ENCODE results near the gene GJA5.

GJA5 gene

DNA sequence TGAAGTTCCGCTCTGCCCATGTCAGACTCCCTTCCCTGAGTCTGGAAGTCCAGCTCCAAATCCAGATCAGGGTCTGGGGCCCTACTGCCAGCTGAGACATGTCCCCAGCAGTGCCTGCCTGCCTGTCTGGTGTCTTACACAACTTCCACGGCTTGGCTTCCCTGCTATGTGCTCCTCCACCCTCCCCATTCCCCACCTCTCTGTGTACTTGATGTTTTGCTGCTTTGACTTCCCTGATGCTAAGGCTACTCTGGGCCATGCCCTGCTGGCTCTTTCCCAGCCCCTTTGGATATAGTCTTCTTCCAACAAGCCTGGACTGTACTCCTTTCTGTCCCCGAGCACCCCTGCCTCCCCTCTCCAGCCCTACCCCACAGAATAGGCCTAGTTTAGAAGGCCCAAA is 7.3 kb downstream of the GJA5 start:
- DNase-seq (ENCODE audit: low read depth), result no peak

DNA sequence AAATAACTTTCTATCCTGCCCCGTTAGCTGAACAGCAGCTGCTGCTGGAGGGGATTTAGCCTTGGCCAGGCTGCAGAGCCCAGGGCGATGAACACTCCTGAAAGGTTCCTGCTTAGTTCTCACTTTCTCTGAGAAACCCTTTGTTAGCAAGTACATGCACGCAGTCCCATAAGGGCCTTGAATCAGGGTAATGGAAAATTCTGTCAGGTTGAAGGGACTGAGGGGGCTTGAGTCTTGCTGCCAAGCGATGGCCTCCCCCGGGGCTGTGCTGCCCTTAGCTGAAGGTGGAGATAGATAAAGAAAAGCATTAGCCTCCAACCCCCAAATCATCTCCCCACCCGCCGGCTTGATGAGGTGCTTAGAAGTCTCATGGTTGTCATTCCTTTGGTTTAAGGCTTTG is 7.9 kb downstream of the GJA5 start:
- TF ChIP-seq, protein P1, sequence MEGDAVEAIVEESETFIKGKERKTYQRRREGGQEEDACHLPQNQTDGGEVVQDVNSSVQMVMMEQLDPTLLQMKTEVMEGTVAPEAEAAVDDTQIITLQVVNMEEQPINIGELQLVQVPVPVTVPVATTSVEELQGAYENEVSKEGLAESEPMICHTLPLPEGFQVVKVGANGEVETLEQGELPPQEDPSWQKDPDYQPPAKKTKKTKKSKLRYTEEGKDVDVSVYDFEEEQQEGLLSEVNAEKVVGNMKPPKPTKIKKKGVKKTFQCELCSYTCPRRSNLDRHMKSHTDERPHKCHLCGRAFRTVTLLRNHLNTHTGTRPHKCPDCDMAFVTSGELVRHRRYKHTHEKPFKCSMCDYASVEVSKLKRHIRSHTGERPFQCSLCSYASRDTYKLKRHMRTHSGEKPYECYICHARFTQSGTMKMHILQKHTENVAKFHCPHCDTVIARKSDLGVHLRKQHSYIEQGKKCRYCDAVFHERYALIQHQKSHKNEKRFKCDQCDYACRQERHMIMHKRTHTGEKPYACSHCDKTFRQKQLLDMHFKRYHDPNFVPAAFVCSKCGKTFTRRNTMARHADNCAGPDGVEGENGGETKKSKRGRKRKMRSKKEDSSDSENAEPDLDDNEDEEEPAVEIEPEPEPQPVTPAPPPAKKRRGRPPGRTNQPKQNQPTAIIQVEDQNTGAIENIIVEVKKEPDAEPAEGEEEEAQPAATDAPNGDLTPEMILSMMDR (conservative IDR thresholded peaks at IDR 0.05; ENCODE audit: low read length), result no peak
- H3K4me3 ChIP-seq (ENCODE audit: low read length), result no peak overlapping the region
- no peak for DNase-seq (ENCODE audit: low read depth)

More for the DNA sequence above, 7.3 kb downstream of the GJA5 start:
- TF ChIP-seq, protein P1 (conservative IDR thresholded peaks at IDR 0.05; ENCODE audit: low read length), result no peak
- H3K4me3 ChIP-seq (ENCODE audit: low read length), result no peak overlapping the region

DNA sequence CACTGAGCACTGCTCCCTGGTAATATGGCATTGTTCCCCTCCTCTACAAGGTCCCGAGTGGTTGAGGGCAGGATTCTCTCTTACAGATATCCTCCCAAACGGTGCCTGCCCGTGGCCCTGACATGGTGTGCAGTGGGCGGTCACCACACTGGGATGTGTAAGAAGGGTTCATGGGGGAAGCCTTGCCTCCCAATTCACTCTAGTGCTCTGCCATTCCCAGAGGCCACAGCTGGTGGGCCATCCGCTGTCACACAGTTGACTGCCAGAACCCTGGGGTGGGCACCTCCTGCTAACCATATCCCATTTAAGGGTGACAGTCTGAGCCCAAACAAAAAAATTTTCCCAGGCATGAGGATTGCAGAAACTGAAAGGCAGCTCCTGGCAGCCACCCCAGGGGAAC is 9.1 kb downstream of the GJA5 start:
- no peak for DNase-seq (ENCODE audit: low read depth)
- no peak overlapping the region for H3K4me3 ChIP-seq (ENCODE audit: low read length)
- TF ChIP-seq, protein P1 (conservative IDR thresholded peaks at IDR 0.05; ENCODE audit: low read length), result no peak

DNA sequence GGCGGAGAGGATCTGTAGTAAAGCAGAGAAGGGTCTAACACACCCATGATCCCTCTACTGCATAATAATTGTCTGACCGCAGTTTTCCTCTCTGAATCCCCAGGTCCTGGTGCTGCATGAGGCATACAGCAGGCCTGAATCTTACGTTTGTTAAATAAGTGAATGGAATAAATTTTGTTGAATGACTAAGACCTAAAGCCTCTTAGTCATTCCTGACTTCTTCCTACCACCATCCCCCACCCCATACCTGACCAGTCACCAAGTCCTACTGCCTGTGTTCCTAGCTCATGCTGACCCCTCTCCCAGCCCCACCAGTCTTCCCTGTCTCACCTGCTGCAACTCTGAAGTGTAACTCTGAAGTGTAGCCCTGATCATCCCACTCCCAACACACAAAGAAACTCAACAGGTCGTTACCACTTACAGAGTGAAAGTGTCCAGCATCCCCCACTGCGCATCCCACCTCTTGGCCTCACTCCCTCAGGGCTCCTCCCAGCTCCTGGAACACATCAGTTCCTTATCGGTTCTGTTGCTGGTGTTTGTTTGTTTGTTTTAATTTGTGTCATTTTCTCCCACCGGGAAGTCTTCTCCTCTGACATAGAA is 9.7 kb downstream of the GJA5 start:
- H3K4me3 ChIP-seq (ENCODE audit: low read length), result no peak overlapping the region
- DNase-seq (ENCODE audit: low read depth), result no peak
- TF ChIP-seq, protein P1 (conservative IDR thresholded peaks at IDR 0.05; ENCODE audit: low read length), result no peak

DNA sequence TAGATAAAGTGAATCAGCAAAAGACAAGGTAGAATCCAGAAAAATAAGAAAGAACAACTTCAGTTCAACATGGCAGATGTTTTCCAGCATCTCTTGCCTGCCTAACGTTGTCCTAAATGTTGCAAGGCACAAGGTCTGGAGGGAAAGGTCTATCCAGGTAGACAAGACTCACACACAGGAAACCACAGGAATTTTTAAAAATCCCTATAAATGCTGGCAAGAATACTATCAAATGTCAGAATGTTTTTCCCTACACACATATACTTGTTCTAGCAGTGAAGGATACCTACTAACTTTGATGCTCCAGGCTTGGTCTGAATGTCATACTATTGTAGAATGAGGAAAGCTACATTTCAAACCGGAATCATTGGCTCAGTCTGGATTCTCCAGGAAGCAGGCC is 10.6 kb downstream of the GJA5 start:
- TF ChIP-seq, protein P1 (conservative IDR thresholded peaks at IDR 0.05; ENCODE audit: low read length), result no peak
- no peak overlapping the region for H3K4me3 ChIP-seq (ENCODE audit: low read length)
- no peak for DNase-seq (ENCODE audit: low read depth)

DNA sequence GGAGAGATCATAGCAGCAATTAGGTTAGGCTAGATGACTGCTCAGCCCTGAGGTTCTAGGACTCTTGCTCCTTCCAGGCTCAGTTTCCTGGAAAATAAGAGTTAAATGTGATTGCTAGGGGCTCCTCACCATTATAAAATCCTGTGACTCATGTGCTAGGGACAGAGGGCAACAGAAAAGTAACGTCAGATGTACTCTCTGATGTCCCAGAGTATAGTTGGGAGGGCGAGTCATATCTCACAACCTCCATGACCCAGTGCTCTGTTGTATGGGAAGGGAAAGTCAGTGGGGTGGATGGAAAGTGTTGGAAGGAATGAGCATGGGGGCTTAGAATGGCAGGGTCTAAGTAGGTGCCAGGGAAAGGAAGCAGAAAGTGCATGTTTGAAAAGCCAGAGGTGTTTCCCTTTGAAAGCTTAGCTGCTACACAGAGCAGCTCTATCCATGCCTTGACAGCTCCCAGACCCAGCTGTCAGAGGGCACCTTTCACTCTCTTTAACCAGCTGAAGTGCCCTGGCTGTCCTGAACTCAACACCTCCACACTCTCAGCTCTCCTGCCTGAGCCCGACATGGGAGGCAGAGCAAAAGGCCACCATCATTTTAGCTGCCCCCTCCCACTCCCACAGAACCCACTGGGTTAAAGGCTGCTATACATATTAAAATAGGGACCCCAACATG is 11.6 kb downstream of the GJA5 start:
- TF ChIP-seq, protein P1 (conservative IDR thresholded peaks at IDR 0.05; ENCODE audit: low read length), result no peak
- H3K4me3 ChIP-seq (ENCODE audit: low read length), result no peak overlapping the region
- no peak for DNase-seq (ENCODE audit: low read depth)

DNA sequence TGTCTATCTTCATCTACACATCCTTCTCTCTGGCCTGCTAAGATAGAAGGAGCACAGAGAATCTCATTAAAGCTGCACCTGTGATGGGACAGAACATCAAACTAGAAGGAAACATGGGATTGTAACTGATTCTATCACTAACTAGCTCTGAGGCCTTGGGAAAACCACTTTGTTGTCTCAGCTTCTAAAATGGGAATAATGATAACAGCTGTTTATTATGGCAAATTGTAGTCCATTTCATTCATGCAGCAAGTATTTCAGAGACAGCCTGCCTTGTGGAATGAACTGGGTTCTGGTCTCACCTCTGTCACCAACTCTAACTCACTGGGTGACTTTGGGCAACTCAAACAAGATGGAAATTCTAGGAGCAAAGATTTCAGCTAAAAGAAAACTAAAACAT is 12.4 kb downstream of the GJA5 start:
- H3K4me3 ChIP-seq (ENCODE audit: low read length), result no peak overlapping the region
- DNase-seq (ENCODE audit: low read depth), result no peak
- TF ChIP-seq, protein P1 (conservative IDR thresholded peaks at IDR 0.05; ENCODE audit: low read length), result no peak

Data from AG10803 (cell line).